T-helper 2 cell (primary cell): ENCODE data around the gene MAML2.

Source experiments
- DNase-seq, 5 experiments: peaks; one replicate each; pipeline versions ENCODE4 v3.0.0 to v3.0.0-alpha.2; 2012 to 2022

Gene MAML2

GRCh38 chr11:96027021-96027420 lies 316.0 kb downstream of the MAML2 start:
- DNase-seq = no peak

GRCh38 chr11:96026310-96026709 lies 316.7 kb downstream of the MAML2 start:
- no peak for DNase-seq

GRCh38 chr11:96024666-96025065 lies 318.3 kb downstream of the MAML2 start:
- no peak for DNase-seq

GRCh38 chr11:96023275-96023674 lies 319.7 kb downstream of the MAML2 start:
- DNase-seq = no peak

- no peak for DNase-seq
Measured at GRCh38 chr11:96021901-96022650, 320.9 kb downstream of the MAML2 start.

GRCh38 chr11:96019810-96020747 lies 322.9 kb downstream of the MAML2 start:
- DNase-seq = no peak

- no peak for DNase-seq
Measured at GRCh38 chr11:96019281-96019680, 323.7 kb downstream of the MAML2 start.

- no peak for DNase-seq
Measured at GRCh38 chr11:96017856-96018255, 325.1 kb downstream of the MAML2 start.

GRCh38 chr11:96016978-96017502 lies 326.0 kb downstream of the MAML2 start:
- DNase-seq = no peak

GRCh38 chr11:96015906-96016565 lies 327.0 kb downstream of the MAML2 start:
- DNase-seq = peak in 3 of 5 experiments; percentile 12 to 83 (median 53)

GRCh38 chr11:96014217-96014616 lies 328.8 kb downstream of the MAML2 start:
- peak in 4 of 5 experiments; percentile 8 to 86 (median 28) for DNase-seq

GRCh38 chr11:96013461-96014213 lies 329.4 kb downstream of the MAML2 start:
- no peak for DNase-seq

GRCh38 chr11:96012086-96012824 lies 330.7 kb downstream of the MAML2 start:
- peak in 4 of 5 experiments; percentile 15 to 76 (median 44) for DNase-seq

- no peak for DNase-seq
Measured at GRCh38 chr11:96010683-96011082, 332.3 kb downstream of the MAML2 start.

GRCh38 chr11:96008161-96008720 lies 334.8 kb downstream of the MAML2 start:
- no peak for DNase-seq

- DNase-seq = no peak
Measured at GRCh38 chr11:96006037-96006436, 337.0 kb downstream of the MAML2 start.

GRCh38 chr11:96004862-96005261 lies 338.1 kb downstream of the MAML2 start:
- DNase-seq = no peak

GRCh38 chr11:96002754-96003290 lies 340.2 kb downstream of the MAML2 start:
- DNase-seq = no peak

- no peak for DNase-seq
Measured at GRCh38 chr11:96002339-96002738, 340.7 kb downstream of the MAML2 start.

- DNase-seq = no peak
Measured at GRCh38 chr11:96001037-96001436, 342.0 kb downstream of the MAML2 start.
